GM12878 (cell line): Measurements from ENCODE around the gene PRPF40B. TPM values are rescaled to one million over a fixed set of nuclear protein-coding genes. Genes with fewer than 3 reads are reported as not detected.

Experiments used
- ATAC-seq: fragments of 200-7000 bp; cut with Tn5 transposase; 3 replicates; pipeline ENCODE4 v1.9.1; 2020; ENCODE audit warnings: mild to moderate bottlenecking, moderate library complexity
- BruUV-seq: library from RNA; stranded (reverse); fragments of 400-500 nt; replicated peaks from 2 replicates; lab custom pipeline; 2021; lab: Mats Ljungman, UMichigan
- CTCF ChIA-PET: fragments of 300-600 bp; sonication (Branson Sonifier 250); formaldehyde crosslinking; extraction: SDS; loops from one replicate; lab custom pipeline; 2021; ENCODE audit warnings: inconsistent platforms; lab: Yijun Ruan, JAX
- POLR2A ChIA-PET: fragments of 350-600 bp; formaldehyde crosslinking; extraction: SDS; loops from one replicate; lab custom pipeline; 2021; ENCODE audit warnings: inconsistent platforms; lab: Charles Lee
- RAD21 ChIA-PET: fragments of 300-600 bp; sonication (Branson Sonifier 250); formaldehyde crosslinking; loops from one replicate; lab custom pipeline; 2023; ENCODE audit warnings: antibody characterized with exemption; ENCODE audit not compliant: unreplicated experiment; lab: Charles Lee
- SMC1A ChIA-PET: fragments of 300-600 bp; sonication (Branson Sonifier 250); formaldehyde crosslinking; loops from one replicate; lab custom pipeline; 2023; ENCODE audit not compliant: unreplicated experiment, uncharacterized antibody; lab: Charles Lee
- DNase-seq: peaks from one replicate; pipeline ENCODE4 v3.0.0-alpha.2; 2011; ENCODE audit warnings: low read depth, low spot score
- FAIRE-seq: peaks from 3 replicates; lab custom pipeline; 2011; peaks lifted over from hg19 to GRCh38; lab: Jason Lieb, UNC
- H2AFZ ChIP-seq: 2 replicates; pipeline ENCODE4 v1.6.0; 2011; ENCODE audit warnings: low read depth, low read length, control low read depth; ENCODE audit not compliant: control insufficient read depth
- H3K27ac ChIP-seq: 2 replicates; pipeline ENCODE4 v1.5.1; 2011; ENCODE audit warnings: control low read depth; ENCODE audit not compliant: control insufficient read depth, insufficient read depth
- H3K27me3 ChIP-seq, 2 experiments: replicated peaks in 1 of 2; 2 replicates each; pipeline versions ENCODE4 v1.6.0 to v1.6.1; 2011; ENCODE audit warnings: low read length in 1 of 2; ENCODE audit not compliant: control insufficient read depth in 2 of 2, insufficient read depth in 2 of 2
- H3K36me3 ChIP-seq, 2 experiments: 2 replicates each; pipeline ENCODE4 v1.5.1; 2011; ENCODE audit warnings: low read length in 1 of 2; ENCODE audit not compliant: control insufficient read depth in 2 of 2, insufficient read depth in 2 of 2
- H3K4me1 ChIP-seq: 2 replicates; pipeline ENCODE4 v1.6.1; 2011; ENCODE audit warnings: mild to moderate bottlenecking, low read length, moderate library complexity, mixed read lengths; ENCODE audit not compliant: control insufficient read depth, insufficient read depth
- H3K4me2 ChIP-seq: 2 replicates; pipeline ENCODE4 v1.6.0; 2011; ENCODE audit warnings: control low read depth; ENCODE audit not compliant: control insufficient read depth, insufficient read depth
- H3K4me3 ChIP-seq: fragments of 200-600 bp; sonication (generic); 2 replicates; pipeline ENCODE4 v1.5.1; 2016
- H3K79me2 ChIP-seq: 2 replicates; pipeline ENCODE4 v1.6.0; 2011; ENCODE audit warnings: low read length; ENCODE audit not compliant: control insufficient read depth, insufficient read depth
- H3K9ac ChIP-seq: 2 replicates; pipeline ENCODE4 v1.8.0; 2011; ENCODE audit warnings: low read length, control low read depth, mixed read lengths; ENCODE audit not compliant: control insufficient read depth, insufficient read depth
- H3K9me3 ChIP-seq: replicated peaks from 3 replicates; pipeline ENCODE4 v1.5.1; 2011; ENCODE audit warnings: mild to moderate bottlenecking, low read length; ENCODE audit not compliant: control insufficient read depth, insufficient read depth
- H4K20me1 ChIP-seq: 2 replicates; pipeline ENCODE4 v1.6.0; 2011; ENCODE audit not compliant: control insufficient read depth, insufficient read depth
- ATF7 ChIP-seq: fragments of 450-650 bp; IDR thresholded peaks from 2 replicates; pipeline ENCODE4 v1.6.1; 2016; ENCODE audit warnings: low read depth, mild to moderate bottlenecking
- GATAD2B ChIP-seq: fragments of 450-650 bp; conservative IDR thresholded peaks from 2 replicates; pipeline ENCODE4 v1.6.1; 2017; ENCODE audit warnings: low read depth, mild to moderate bottlenecking, moderate library complexity
- HDAC2 ChIP-seq: fragments of 200-600 bp; sonication (generic); IDR thresholded peaks from 2 replicates; pipeline ENCODE4 v1.6.1; 2017
- NFXL1 ChIP-seq: fragments of 450-650 bp; IDR thresholded peaks from 2 replicates; pipeline ENCODE4 v1.6.1; 2017; ENCODE audit warnings: antibody characterized with exemption, mild to moderate bottlenecking, borderline replicate concordance
- NFYB ChIP-seq: IDR thresholded peaks from 2 replicates; pipeline ENCODE4 v1.6.1; 2011; ENCODE audit warnings: low read depth, mild to moderate bottlenecking, low read length, improper control_type of control experiment, moderate library complexity; ENCODE audit not compliant: insufficient read depth
- PAX8 ChIP-seq: fragments of 450-650 bp; IDR thresholded peaks from 2 replicates; pipeline ENCODE4 v1.6.1; 2017; ENCODE audit warnings: mild to moderate bottlenecking, moderate library complexity
- POLR2AphosphoS5 ChIP-seq: IDR thresholded peaks from 2 replicates; pipeline ENCODE4 v1.6.1; 2011; ENCODE audit warnings: mild to moderate bottlenecking, low read length, inconsistent platforms
- RCOR1 ChIP-seq: conservative IDR thresholded peaks from 2 replicates; pipeline ENCODE4 v1.6.1; 2012; ENCODE audit warnings: low read depth, low read length, improper control_type of control experiment
- SUZ12 ChIP-seq: fragments of 200-600 bp; sonication (generic); IDR thresholded peaks from one replicate; pipeline ENCODE4 v1.6.1; 2018; ENCODE audit warnings: antibody characterized with exemption, mild to moderate bottlenecking; ENCODE audit not compliant: unreplicated experiment
- TBL1XR1 ChIP-seq: IDR thresholded peaks from 2 replicates; pipeline ENCODE4 v1.6.1; 2012; ENCODE audit warnings: low read depth, low read length, improper control_type of control experiment
- WGBS: methylation state at CpG from one replicate; pipeline ENCODE4 v1.1.6; 2016; ENCODE audit warnings: low lambda C conversion rate; ENCODE audit not compliant: insufficient replicate concordance, insufficient coverage; ENCODE audit errors: missing lambda C conversion rate; 5-methylcytosine and 5-hydroxymethylcytosine counted together
- in situ Hi-C: fragments of 300-500 bp; cut with MboI; formaldehyde crosslinking; loops from 9 replicates; pipeline ENCODE4 v1.14.3; 2018; ENCODE audit warnings: mixed read lengths
- intact Hi-C: fragments of 100-400 bp; cut with micrococcal nuclease; formaldehyde crosslinking; loops from one replicate; pipeline ENCODE4 v1.14.2; 2022; ENCODE audit not compliant: unreplicated experiment
- polyA plus RNA-seq, 11 experiments: library from polyadenylated mRNA; depleted of rRNA in 4 of 11; unstranded in 6 of 11; stranded (reverse) in 5 of 11; fragments of >200 nt; fragmentation: Nextera tagmentation in 4 of 11; fragmentation: Illumina TruSeq in 1 of 11; extraction: Ambion mirVana in 4 of 11; extraction: Trizol in 1 of 11; gene quantifications; 1 replicate in 1 of 11; 2 replicates in 10 of 11; pipeline versions ENCODE4 v1.2.1 to v1.2.3, GENCODE V29; 2011 to 2016; ENCODE audit warnings: inconsistent platforms in 2 of 11, missing spikeins in 2 of 11, low read depth in 1 of 11
- total RNA-seq, 4 experiments: library from RNA; depleted of rRNA in 3 of 4; stranded (reverse); fragments of >200 nt in 3 of 4; fragmentation: Illumina TruSeq in 1 of 4; extraction: Trizol in 1 of 4; gene quantifications; 2 replicates each; pipeline versions ENCODE4 v1.2.1 to v1.2.3, GENCODE V29; 2013 to 2021

Gene PRPF40B
- total and polyA plus RNA-seq, 10 of the 15 experiments (the other 5 are each of a cell fraction or from before 2014, with no cell fraction given): 0.31 to 17.9 (median 7.3) TPM

GRCh38 chr12:49642370-49642802 lies 19.0 kb downstream of the PRPF40B start:
- ChIA-PET CTCF (interaction anchor here (1.1 to 20.4 kb wide), 2 partner anchors 67 to 196 kb away, joined by 3 to 486 read pairs; partner anchors contain the start of gene FMNL3), SMC1A (interaction anchor here (1.4 to 10.9 kb wide), 3 partner anchors 20 to 65 kb away, joined by 4 to 191 read pairs (median 4); partner anchors contain the start of gene FMNL3), RAD21 (interaction anchor here (1.3 to 6.4 kb wide), 2 partner anchors 9 to 64 kb away, joined by 4 to 107 read pairs; partner anchors contain the start of gene FMNL3), POLR2A (interaction anchor here (2.3 kb wide), 1 partner anchor 61 kb away, joined by 10 read pairs; no protein-coding TSS in a partner anchor)
- Histone ChIP-seq H3K9me3 (no peaks in the 10 kb centered on the region), H3K4me3 (no peak overlapping the region), H3K4me1 (no peaks in the 10 kb centered on the region), H3K9ac (no peak overlapping the region), H3K27me3 (no peaks in the 10 kb centered on the region), H3K36me3 (peaks cover 22 to 29% of the 10 kb centered on the region in 2 experiments), H3K27ac (no peak overlapping the region), H2AFZ (no peak overlapping the region), H3K4me2 (no peak overlapping the region), H3K79me2 (no peaks in the 10 kb centered on the region), H4K20me1 (no peaks in the 10 kb centered on the region)
- no peak for ATAC-seq
- TF ChIP-seq POLR2AphosphoS5 (no peak), GATAD2B (no peak), RCOR1 (no peak), HDAC2 (no peak), PAX8 (no peak), NFXL1 (no peak)
- WGBS: 98% methylated on average over 11 of the region's 11 CpGs
- in situ Hi-C loops (loop anchor here (5.0 to 10.0 kb wide), 2 partner anchors 65 to 192 kb away; partner anchors contain the start of gene FMNL3), intact Hi-C loops (no loop called here)
- no peak for FAIRE-seq
- DNase-seq: no peak
- no TSS peak for BruUV-seq

DNA sequence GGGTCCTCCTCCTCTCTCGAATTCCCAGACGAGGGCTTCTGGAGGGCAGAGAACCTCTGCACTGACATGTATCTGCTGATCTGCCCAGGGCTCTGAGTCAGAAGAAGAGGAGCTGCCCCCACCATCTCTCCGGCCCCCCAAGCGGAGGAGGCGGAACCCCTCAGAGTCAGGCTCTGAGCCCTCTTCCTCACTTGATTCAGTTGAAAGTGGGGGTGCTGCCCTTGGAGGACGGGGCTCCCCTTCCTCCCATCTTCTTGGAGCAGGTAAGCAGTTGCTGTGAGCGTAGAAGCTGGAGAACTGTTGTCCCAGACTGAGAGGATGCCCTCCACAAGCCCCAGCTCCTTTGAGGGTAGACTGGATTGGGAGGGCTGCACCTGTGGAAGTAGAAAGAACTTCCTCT lies 19.8 kb downstream of the PRPF40B start:
- Histone ChIP-seq H3K9ac (no peak overlapping the region), H3K27ac (no peak overlapping the region), H4K20me1 (no peaks in the 10 kb centered on the region)
- SMC1A ChIA-PET: interaction anchor here (0.8 to 10.9 kb wide), 7 partner anchors 10 to 98 kb away, joined by 3 to 191 read pairs (median 4); partner anchors contain the start of genes FMNL3 and TMBIM6
- no peak for FAIRE-seq
- TF ChIP-seq TBL1XR1 (no peak), ATF7 (no peak), SUZ12 (no peak), NFYB (no peak)
- TF ChIP-seq, all 136 proteins: peak for 0
- POLR2A ChIA-PET: interaction anchor here (0.6 to 1.0 kb wide), 2 partner anchors 19 to 63 kb away, joined by 3 read pairs; no protein-coding TSS in a partner anchor
- intact Hi-C loops (no loop called here), in situ Hi-C loops (loop anchor here (5.0 to 10.0 kb wide), 2 partner anchors 64 to 192 kb away; partner anchors contain the start of gene FMNL3)
- no peaks in the 10 kb centered on the region for H3K4me1 ChIP-seq
- no TSS peak for BruUV-seq
- no peak overlapping the region for H3K4me2 ChIP-seq
- DNase-seq: no peak
- CTCF ChIA-PET: interaction anchor here (0.6 to 20.4 kb wide), 11 partner anchors 10 to 195 kb away, joined by 3 to 486 read pairs (median 3); partner anchors contain the start of genes FMNL3 and PRPF40B
- no peaks in the 10 kb centered on the region for H3K9me3 ChIP-seq
- RAD21 ChIA-PET: interaction anchor here (0.8 to 6.4 kb wide), 7 partner anchors 10 to 285 kb away, joined by 3 to 107 read pairs (median 4); partner anchors contain the start of gene FMNL3
- no peak for ATAC-seq
- no peaks in the 10 kb centered on the region for H3K27me3 ChIP-seq
- no peak overlapping the region for H3K4me3 ChIP-seq
- H3K36me3 ChIP-seq: peaks cover 22 to 35% of the 10 kb centered on the region in 2 experiments
- no peaks in the 10 kb centered on the region for H3K79me2 ChIP-seq
- 89% methylated on average over 6 of the region's 7 CpGs for WGBS
- H2AFZ ChIP-seq: no peak overlapping the region
